Small intestine (tissue), 7 donors: Measurements from ENCODE around the gene SEMA5A. TPM values are rescaled to one million over a fixed set of nuclear protein-coding genes. Genes with fewer than 3 reads are reported as not detected.

ENCODE experiments used
- DNase-seq, 2 donors: peaks; one replicate each; pipeline versions ENCODE4 v3.0.0 to v3.0.0-alpha.2; 2013
- FAIRE-seq: peaks from 2 replicates; lab custom pipeline; 2012; peaks lifted over from hg19 to GRCh38; lab: Jason Lieb, UNC
- H3K27ac ChIP-seq, 3 donors: one replicate each; pipeline ENCODE4 v1.5.1; 2013; ENCODE audit warnings: low read length in 2 of 3, mild to moderate bottlenecking in 2 of 3, control low read depth in 1 of 3, inconsistent platforms in 1 of 3, low read depth in 1 of 3, moderate library complexity in 1 of 3
- H3K27me3 ChIP-seq, 3 donors: one replicate each; pipeline ENCODE4 v1.6.1; 2013; ENCODE audit warnings: low read length in 3 of 3, inconsistent platforms in 1 of 3; ENCODE audit not compliant: control insufficient read depth in 3 of 3, insufficient read depth in 3 of 3
- H3K36me3 ChIP-seq, 3 donors: one replicate each; pipeline ENCODE4 v1.6.1; 2013; ENCODE audit warnings: low read length in 3 of 3, inconsistent platforms in 1 of 3, low read depth in 1 of 3, mild to moderate bottlenecking in 1 of 3, moderate library complexity in 1 of 3; ENCODE audit not compliant: control insufficient read depth in 3 of 3, insufficient read depth in 2 of 3
- H3K4me1 ChIP-seq, 3 donors: one replicate each; pipeline ENCODE4 v1.6.1; 2013; ENCODE audit warnings: low read length in 2 of 3, inconsistent platforms in 1 of 3, low read depth in 1 of 3, mild to moderate bottlenecking in 1 of 3, moderate library complexity in 1 of 3; ENCODE audit not compliant: control insufficient read depth in 3 of 3, insufficient read depth in 2 of 3
- H3K4me3 ChIP-seq, 3 donors: one replicate each; pipeline ENCODE4 v1.5.1; 2013; ENCODE audit warnings: low read length in 3 of 3, control low read depth in 1 of 3, inconsistent platforms in 1 of 3, low read depth in 1 of 3, mild to moderate bottlenecking in 1 of 3, moderate library complexity in 1 of 3
- H3K9me3 ChIP-seq, 2 donors: one replicate each; pipeline ENCODE4 v1.6.1; 2013; ENCODE audit warnings: low read depth in 1 of 2, low read length in 1 of 2; ENCODE audit not compliant: control insufficient read depth in 2 of 2, insufficient read depth in 1 of 2
- WGBS, 3 donors: extraction: QIAGEN DNeasy Blood & Tissue Kit; methylation state at CpG; one replicate each; pipeline ENCODE4 v1.1.7; 2013; 5-methylcytosine and 5-hydroxymethylcytosine counted together
- polyA plus RNA-seq, 4 donors: library from polyadenylated mRNA; stranded (reverse) in 3 of 4; unstranded in 1 of 4; fragments of 200-250 nt in 3 of 4; fragments of 120-200 nt in 1 of 4; gene quantifications; one replicate each; pipeline versions ENCODE4 v1.2.1 to v1.2.3, GENCODE V29; 2013
- donor health status: healthy with polysubstance abuse.
- donor health status: control.
- donor health status: control.
- donor health status: Bipolar disorder and iron deficiency.
- donor health status: healthy.

The SEMA5A gene
- polyA plus RNA-seq, 4 donors: 0.45 to 11.1 (median 1.2) TPM

DNA sequence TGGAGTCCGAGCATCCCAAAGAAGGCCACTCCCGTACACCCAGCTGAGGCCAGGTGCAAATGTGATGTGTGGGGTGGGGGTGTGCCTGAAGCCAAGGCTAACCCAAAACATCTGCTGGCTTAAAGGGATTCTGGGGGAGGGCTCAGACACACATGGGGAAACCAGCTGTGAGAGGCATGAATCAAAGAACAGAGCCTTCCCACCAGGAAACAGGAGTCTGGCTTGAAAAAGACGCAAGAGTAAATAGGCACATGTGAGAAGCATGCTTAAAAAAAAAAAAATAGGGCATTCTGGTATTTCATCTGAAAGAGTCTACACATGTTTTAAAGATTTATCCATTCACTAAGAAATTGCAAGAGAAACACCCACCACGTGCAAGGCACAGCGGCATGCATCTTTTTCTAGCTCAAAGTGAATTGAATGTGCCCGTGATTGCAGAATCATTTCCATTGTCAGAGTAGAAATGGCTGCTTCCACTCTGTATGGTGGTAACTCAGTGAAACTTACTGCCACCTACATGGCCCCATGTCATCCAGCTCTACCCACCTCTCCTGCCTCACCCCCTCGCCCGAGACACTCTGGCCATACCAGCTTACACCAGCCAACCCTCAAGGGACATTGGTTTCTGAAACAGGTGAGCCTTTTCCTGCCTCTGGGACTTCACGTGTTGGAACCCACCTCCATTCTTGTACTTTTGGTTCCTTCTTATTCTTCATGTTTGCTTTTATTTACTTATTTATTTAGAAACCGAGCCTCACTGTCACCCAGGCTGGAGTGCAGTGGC lies 71.5 kb downstream of the SEMA5A start:
- no peak for FAIRE-seq
- 80 to 85% (median 84%) methylated on average over 10 of the region's 10 CpGs for WGBS, 3 donors

DNA sequence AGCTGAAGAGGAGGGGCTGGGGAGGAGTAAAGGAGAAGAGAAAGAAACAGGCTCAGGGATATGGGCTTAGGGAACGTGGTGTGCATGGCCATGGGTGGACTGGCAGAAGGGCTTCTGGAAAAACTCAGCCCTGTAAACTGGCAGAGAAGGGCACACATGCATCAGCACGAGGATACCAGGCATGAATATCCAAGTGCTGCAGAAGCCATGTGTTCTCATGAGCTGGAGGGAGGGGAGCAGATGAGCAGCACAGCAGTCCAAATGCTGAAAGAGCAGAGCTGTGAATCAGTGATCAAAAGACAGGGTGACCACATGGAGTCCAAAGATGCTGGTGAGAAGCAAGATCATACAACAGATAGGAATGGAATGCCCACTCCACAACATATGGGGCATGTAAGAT lies 72.3 kb downstream of the SEMA5A start:
- Histone ChIP-seq H3K27ac (no peak overlapping the region), H3K4me3 (no peak overlapping the region), H3K4me1 (peaks cover 0 to 4% (median under 1%) of the 10 kb centered on the region in 3 donors), H3K27me3 (no peaks in the 10 kb centered on the region), H3K36me3 (peaks cover 0 to 6% (median 0%) of the 10 kb centered on the region in 3 donors), H3K9me3 (peaks cover 0 to 22% of the 10 kb centered on the region in 2 donors)
- DNase-seq (no peak), FAIRE-seq (no peak)
- WGBS, 3 donors: 62 to 75% (median 63%) methylated on average over 2 of the region's 2 CpGs

More for the DNA sequence above, 71.5 kb downstream of the SEMA5A start:
- no peak for DNase-seq
- H3K27me3 ChIP-seq: no peaks in the 10 kb centered on the region
- peaks cover 0 to 6% (median 0%) of the 10 kb centered on the region in 3 donors for H3K36me3 ChIP-seq
- H3K4me3 ChIP-seq: no peak overlapping the region
- no peak overlapping the region for H3K27ac ChIP-seq
- peaks cover 0 to 28% of the 10 kb centered on the region in 2 donors for H3K9me3 ChIP-seq
- H3K4me1 ChIP-seq: peaks cover 0 to 4% (median 0%) of the 10 kb centered on the region in 3 donors

DNA sequence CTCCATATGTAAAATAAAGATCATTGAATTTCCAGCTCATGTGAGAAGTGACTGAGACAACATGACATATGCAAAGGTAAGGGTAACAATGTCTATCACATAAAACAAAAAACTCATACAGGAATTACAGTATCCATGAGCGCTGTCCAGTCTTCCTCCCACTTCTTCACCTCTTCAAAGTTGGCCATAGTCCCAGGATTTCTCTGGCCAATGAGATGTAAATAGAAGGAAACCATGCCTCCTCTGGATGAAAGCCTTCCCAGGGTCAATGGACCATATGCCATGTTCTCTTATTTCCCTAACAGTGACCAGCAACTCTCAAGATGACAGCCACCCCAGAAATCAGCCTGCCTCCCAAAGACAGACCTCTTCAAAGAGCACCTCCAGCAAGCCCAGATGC lies 75.5 kb downstream of the SEMA5A start:
- H3K36me3 ChIP-seq: no peaks in the 10 kb centered on the region
- FAIRE-seq: no peak
- H3K27ac ChIP-seq: no peak overlapping the region
- H3K4me3 ChIP-seq: no peak overlapping the region
- WGBS, 3 donors: 81 to 93% (median 88%) methylated on average over 1 of the region's 1 CpG
- DNase-seq: no peak
- peaks cover 0 to 13% (median 4%) of the 10 kb centered on the region in 3 donors for H3K4me1 ChIP-seq
- no peaks in the 10 kb centered on the region for H3K9me3 ChIP-seq
- no peaks in the 10 kb centered on the region for H3K27me3 ChIP-seq

DNA sequence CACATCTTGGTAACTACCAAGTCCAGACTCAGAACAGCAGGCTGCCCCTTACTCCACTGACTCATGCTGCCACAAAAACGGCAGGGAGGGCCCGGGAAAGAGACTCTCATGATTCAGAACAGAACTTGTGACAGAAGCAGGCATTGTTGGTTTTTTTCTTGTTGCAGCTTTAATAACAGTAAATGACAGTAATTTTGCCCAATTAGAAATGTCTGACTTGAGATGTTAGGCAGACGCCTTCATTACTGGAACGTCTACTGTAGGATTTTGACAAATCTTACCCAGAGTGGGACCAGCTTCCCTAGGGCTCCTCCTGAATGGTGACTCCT lies 77.9 kb downstream of the SEMA5A start:
- DNase-seq: no peak
- H3K4me1 ChIP-seq: peaks cover 0 to 13% (median 4%) of the 10 kb centered on the region in 3 donors
- H3K9me3 ChIP-seq: no peaks in the 10 kb centered on the region
- H3K36me3 ChIP-seq: no peaks in the 10 kb centered on the region
- no peak for FAIRE-seq
- H3K4me3 ChIP-seq: no peak overlapping the region
- 15 to 43% (median 32%) methylated on average over 4 of the region's 4 CpGs for WGBS, 3 donors
- no peaks in the 10 kb centered on the region for H3K27me3 ChIP-seq
- peak overlapping the region in 1 of 3 donors; percentile 67 for H3K27ac ChIP-seq

DNA sequence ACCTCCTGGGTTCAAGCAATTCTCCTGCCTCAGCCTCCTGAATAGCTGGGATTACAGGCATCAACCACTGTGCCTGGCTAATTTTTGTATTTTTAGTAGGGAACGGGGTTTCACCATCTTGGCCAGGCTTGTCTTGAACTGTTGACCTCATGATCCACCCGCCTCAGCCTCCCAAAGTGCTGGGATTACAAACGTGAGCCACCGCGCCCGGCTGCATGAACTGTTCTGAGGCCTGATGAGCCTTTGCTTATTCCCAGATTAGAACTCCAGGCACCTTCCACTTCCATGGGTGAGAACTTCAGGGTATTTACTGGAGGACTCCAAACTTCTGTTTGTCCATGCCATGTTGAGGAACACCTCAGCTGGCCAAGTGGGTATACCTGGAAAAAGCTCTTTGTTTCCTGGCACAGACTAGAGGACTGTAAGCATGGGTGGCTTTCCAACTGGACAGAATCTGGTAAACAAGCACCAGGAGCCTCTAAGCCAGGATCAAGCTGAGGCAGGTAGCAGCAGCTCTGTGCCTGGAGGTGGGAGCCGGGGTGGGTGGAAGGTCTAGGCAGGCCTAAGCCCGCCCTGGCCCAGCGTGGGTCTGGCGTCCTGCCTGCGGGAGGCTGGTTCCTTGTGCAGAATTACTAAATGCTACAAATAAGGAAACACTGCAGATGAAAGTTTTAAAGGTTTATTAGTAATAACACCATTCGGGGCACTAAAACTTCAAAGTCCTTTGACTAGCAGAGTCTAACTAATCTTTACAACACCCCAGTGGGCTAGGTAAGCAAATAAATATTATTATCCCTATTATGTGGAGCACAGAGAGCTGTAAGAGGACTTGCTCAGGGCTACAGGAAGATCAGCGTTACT lies 78.4 kb downstream of the SEMA5A start:
- H3K9me3 ChIP-seq: no peaks in the 10 kb centered on the region
- H3K4me1 ChIP-seq: peaks cover 0 to 13% (median 4%) of the 10 kb centered on the region in 3 donors
- H3K4me3 ChIP-seq: no peak overlapping the region
- no peak for FAIRE-seq
- no peaks in the 10 kb centered on the region for H3K27me3 ChIP-seq
- H3K27ac ChIP-seq: peak overlapping the region in 2 of 3 donors; percentile 45 to 65
- WGBS, 3 donors: 46 to 59% (median 54%) methylated on average over 13 of the region's 13 CpGs
- H3K36me3 ChIP-seq: no peaks in the 10 kb centered on the region
- peak; percentile 44 to 68 for DNase-seq

DNA sequence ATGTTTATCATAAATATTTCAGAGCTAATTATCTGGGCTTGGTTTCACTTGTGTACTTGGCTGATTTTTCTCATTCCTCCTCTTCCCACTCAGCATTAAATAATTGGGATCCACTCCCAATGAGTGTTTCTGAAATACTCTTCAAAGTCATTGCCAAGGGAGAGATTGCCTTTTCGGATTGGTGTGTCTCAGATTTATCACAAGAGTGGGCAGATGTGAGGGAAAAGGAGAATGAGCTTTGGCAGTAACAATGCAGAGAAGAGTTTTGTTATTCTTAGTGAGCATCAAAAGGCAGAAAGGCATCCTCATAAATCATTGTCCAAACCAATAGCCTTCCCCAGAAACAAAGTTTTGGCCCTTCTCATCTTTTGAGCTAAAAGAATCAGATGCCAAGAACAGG lies 79.2 kb downstream of the SEMA5A start:
- no peak overlapping the region for H3K27ac ChIP-seq
- DNase-seq (no peak), FAIRE-seq (no peak)
- H3K27me3 ChIP-seq: no peaks in the 10 kb centered on the region
- no peaks in the 10 kb centered on the region for H3K9me3 ChIP-seq
- no peak overlapping the region for H3K4me3 ChIP-seq
- 51 to 81% (median 74%) methylated on average over 1 of the region's 1 CpG for WGBS, 3 donors
- peaks cover 0 to 13% (median 4%) of the 10 kb centered on the region in 3 donors for H3K4me1 ChIP-seq
- no peaks in the 10 kb centered on the region for H3K36me3 ChIP-seq

DNA sequence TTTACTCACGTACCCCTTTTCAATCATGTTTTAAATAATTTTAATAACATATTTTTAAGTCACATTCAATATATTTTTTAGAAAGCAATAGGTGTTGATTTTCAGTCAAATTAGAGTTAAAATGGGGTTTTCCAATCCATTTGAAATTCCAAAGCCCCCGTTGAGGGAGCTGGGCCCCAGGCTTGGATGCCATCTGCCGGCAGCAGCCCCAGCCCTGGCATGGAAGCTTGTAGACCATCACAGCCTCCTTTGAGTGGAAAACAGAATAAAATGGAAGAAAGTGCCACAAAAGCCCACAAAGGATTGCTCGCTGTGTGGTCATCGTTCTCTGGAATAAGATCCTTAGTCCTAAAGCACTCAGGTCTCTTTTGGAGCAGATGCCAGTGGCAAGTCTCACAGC lies 81.4 kb downstream of the SEMA5A start:
- H3K27ac ChIP-seq: no peak overlapping the region
- no peaks in the 10 kb centered on the region for H3K9me3 ChIP-seq
- FAIRE-seq: no peak
- no peak for DNase-seq
- no peak overlapping the region for H3K4me3 ChIP-seq
- H3K27me3 ChIP-seq: no peaks in the 10 kb centered on the region
- H3K4me1 ChIP-seq: peaks cover 0 to 13% (median under 1%) of the 10 kb centered on the region in 3 donors
- WGBS, 3 donors: 82 to 91% (median 87%) methylated on average over 5 of the region's 5 CpGs
- no peaks in the 10 kb centered on the region for H3K36me3 ChIP-seq

DNA sequence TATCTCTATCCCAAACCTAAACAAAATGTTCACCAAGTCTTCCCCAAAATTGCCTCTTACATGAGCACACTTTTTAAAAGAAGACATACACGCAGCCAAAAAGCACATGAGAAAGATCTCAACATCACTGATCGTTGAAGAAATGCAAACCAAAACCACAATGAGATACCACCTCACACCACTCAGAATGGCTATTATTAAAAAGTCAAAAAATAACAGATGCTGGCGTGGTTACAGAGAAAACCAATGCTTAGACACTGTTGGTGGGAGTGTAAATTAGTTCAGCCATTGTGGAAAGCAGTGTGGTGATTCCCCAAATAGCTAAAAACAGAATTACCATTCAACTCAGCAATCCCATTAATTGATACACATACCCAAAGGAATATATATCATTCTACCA lies 83.8 kb downstream of the SEMA5A start:
- H3K36me3 ChIP-seq: peaks cover 0 to 2% (median 0%) of the 10 kb centered on the region in 3 donors
- H3K9me3 ChIP-seq: peaks cover 0 to 8% of the 10 kb centered on the region in 2 donors
- DNase-seq: no peak
- no peaks in the 10 kb centered on the region for H3K4me1 ChIP-seq
- no peak overlapping the region for H3K4me3 ChIP-seq
- 86 to 96% (median 90%) methylated on average over 3 of the region's 3 CpGs for WGBS, 3 donors
- H3K27ac ChIP-seq: no peak overlapping the region
- FAIRE-seq: no peak
- H3K27me3 ChIP-seq: no peaks in the 10 kb centered on the region
